ENCODE measurements around the gene AGBL4.

DNA sequence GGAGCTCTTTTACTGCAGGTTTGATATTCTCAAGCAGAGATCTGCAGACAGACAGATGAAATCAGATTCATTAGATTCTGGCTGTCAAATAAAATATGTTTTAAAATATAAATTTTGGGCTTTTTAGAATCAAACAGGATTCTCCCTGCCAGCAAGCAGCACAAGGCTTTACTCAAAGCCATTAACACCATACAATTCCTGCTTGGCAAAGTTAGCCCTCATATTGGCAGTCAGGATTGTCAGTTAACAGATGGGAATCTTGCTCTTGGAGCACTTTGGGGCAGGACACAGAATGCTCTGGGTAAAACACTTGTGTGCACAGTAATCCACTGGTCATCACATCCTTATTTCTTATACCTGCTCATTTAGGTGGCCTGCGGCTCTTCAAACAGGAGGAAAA is 686.5 kb downstream of the AGBL4 start:
- TF ChIP-seq POLR2A (IDR thresholded peaks at IDR 0.05; ENCODE audit: low read depth): no peak
- no peak for TF ChIP-seq CTCF (IDR thresholded peaks at IDR 0.05)
- no peak for TF ChIP-seq EP300 (IDR thresholded peaks at IDR 0.05)
